H9 (cell line): ENCODE measurements around the gene KIAA0825. TPM values are rescaled to one million over a fixed set of nuclear protein-coding genes. Genes with fewer than 3 reads are reported as not detected.

Experiments
- DNase-seq: peaks from one replicate; pipeline ENCODE4 v3.0.0-alpha.2; 2017
- H2AFZ ChIP-seq: one replicate; pipeline ENCODE4 v1.6.1; 2013; ENCODE audit warnings: mild to moderate bottlenecking, low read length, control low read depth, moderate library complexity
- H2AK5ac ChIP-seq: 2 replicates; pipeline ENCODE4 v1.6.1; 2013; ENCODE audit warnings: low read length, control low read depth, mixed read lengths; ENCODE audit not compliant: insufficient read length
- H2BK120ac ChIP-seq: one replicate; pipeline ENCODE4 v1.6.1; 2013; ENCODE audit warnings: low read depth, mild to moderate bottlenecking, low read length, control low read depth, inconsistent platforms; ENCODE audit not compliant: poor library complexity, severe bottlenecking
- H2BK12ac ChIP-seq: 2 replicates; pipeline ENCODE4 v1.6.1; 2013; ENCODE audit warnings: low read length, control low read depth, mixed read lengths, low read depth; ENCODE audit not compliant: insufficient read length
- H2BK15ac ChIP-seq: 2 replicates; pipeline ENCODE4 v1.6.1; 2013; ENCODE audit warnings: low read depth, low read length, control low read depth
- H2BK20ac ChIP-seq: one replicate; pipeline ENCODE4 v1.6.1; 2013; ENCODE audit warnings: low read depth, mild to moderate bottlenecking, low read length, control low read depth, inconsistent platforms; ENCODE audit not compliant: poor library complexity, severe bottlenecking
- H2BK5ac ChIP-seq: 2 replicates; pipeline ENCODE4 v1.6.1; 2013; ENCODE audit warnings: low read length, control low read depth, mixed read lengths; ENCODE audit not compliant: insufficient read length
- H3K14ac ChIP-seq: 2 replicates; pipeline ENCODE4 v1.6.1; 2013; ENCODE audit warnings: low read length, control low read depth; ENCODE audit not compliant: insufficient read depth
- H3K18ac ChIP-seq: 2 replicates; pipeline ENCODE4 v1.6.1; 2013; ENCODE audit warnings: low read depth, mild to moderate bottlenecking, mixed read lengths, low read length, control low read depth; ENCODE audit not compliant: insufficient read length
- H3K23ac ChIP-seq: 2 replicates; pipeline ENCODE4 v1.6.1; 2013; ENCODE audit warnings: low read length, control low read depth, mixed read lengths, low read depth; ENCODE audit not compliant: insufficient read length
- H3K23me2 ChIP-seq: 2 replicates; pipeline ENCODE4 v1.6.1; 2013; ENCODE audit warnings: low read depth, mild to moderate bottlenecking, mixed read lengths, low read length, control low read depth; ENCODE audit not compliant: insufficient read length, poor library complexity, severe bottlenecking
- H3K27ac ChIP-seq: 2 replicates; pipeline ENCODE4 v1.5.1; 2013; ENCODE audit warnings: low read length, control low read depth, mixed read lengths, low read depth; ENCODE audit not compliant: insufficient read length
- H3K27me3 ChIP-seq: 2 replicates; pipeline ENCODE4 v1.6.1; 2013; ENCODE audit warnings: low read length, control low read depth, inconsistent platforms; ENCODE audit not compliant: insufficient read depth
- H3K4ac ChIP-seq: 2 replicates; pipeline ENCODE4 v1.6.1; 2013; ENCODE audit warnings: low read depth, mild to moderate bottlenecking, control low read depth, inconsistent platforms, low read length, moderate library complexity
- H3K4me1 ChIP-seq: 2 replicates; pipeline ENCODE4 v1.6.1; 2013; ENCODE audit warnings: low read length, control low read depth, inconsistent platforms; ENCODE audit not compliant: insufficient read depth
- H3K4me2 ChIP-seq: 2 replicates; pipeline ENCODE4 v1.6.1; 2013; ENCODE audit warnings: low read length, control low read depth, mixed read lengths; ENCODE audit not compliant: insufficient read length, insufficient read depth
- H3K56ac ChIP-seq: 2 replicates; pipeline ENCODE4 v1.6.1; 2013; ENCODE audit warnings: low read depth, mild to moderate bottlenecking, mixed read lengths, low read length, control low read depth; ENCODE audit not compliant: insufficient read length
- H3K79me1 ChIP-seq: 2 replicates; pipeline ENCODE4 v1.6.1; 2013; ENCODE audit warnings: low read depth, mild to moderate bottlenecking, moderate library complexity, low read length, control low read depth, inconsistent platforms; ENCODE audit not compliant: insufficient read depth, poor library complexity, severe bottlenecking
- H3K79me2 ChIP-seq: 2 replicates; pipeline ENCODE4 v1.6.1; 2013; ENCODE audit warnings: low read length, control low read depth, inconsistent platforms; ENCODE audit not compliant: insufficient read depth
- H3K9ac ChIP-seq: 2 replicates; pipeline ENCODE4 v1.6.1; 2013; ENCODE audit warnings: low read length, control low read depth, mixed read lengths; ENCODE audit not compliant: insufficient read length; ENCODE audit errors: extremely low read depth
- H3K9me3 ChIP-seq: one replicate; pipeline ENCODE4 v1.6.1; 2013; ENCODE audit warnings: low read depth, low read length, inconsistent platforms; ENCODE audit not compliant: control insufficient read depth
- H3T11ph ChIP-seq: one replicate; pipeline ENCODE4 v1.6.1; 2013; ENCODE audit warnings: mild to moderate bottlenecking, low read length, control low read depth, inconsistent platforms
- H4K20me1 ChIP-seq: one replicate; pipeline ENCODE4 v1.6.1; 2013; ENCODE audit not compliant: control insufficient read depth, insufficient read length, insufficient read depth
- H4K5ac ChIP-seq: 2 replicates; pipeline ENCODE4 v1.6.1; 2013; ENCODE audit warnings: low read depth, mild to moderate bottlenecking, mixed read lengths, low read length, control low read depth; ENCODE audit not compliant: insufficient read length
- H4K8ac ChIP-seq: replicated peaks from 2 replicates; pipeline ENCODE4 v1.6.1; 2013; ENCODE audit warnings: low read length, control low read depth, mixed read lengths, low read depth; ENCODE audit not compliant: insufficient read length
- H4K91ac ChIP-seq: 2 replicates; pipeline ENCODE4 v1.6.1; 2013; ENCODE audit warnings: low read depth, mild to moderate bottlenecking, moderate library complexity, mixed read lengths, low read length, control low read depth; ENCODE audit not compliant: insufficient read length
- H3K27ac Mint-ChIP-seq, 3 experiments: 2 replicates in 2 of 3; 3 replicates in 1 of 3; pipeline ENCODE4 v1.8.0; 2020 to 2021; ENCODE audit warnings: mixed read lengths in 3 of 3, mild to moderate bottlenecking in 1 of 3, moderate library complexity in 1 of 3
- H3K27me3 Mint-ChIP-seq: 2 replicates; pipeline ENCODE4 v1.8.0; 2021; ENCODE audit warnings: low read depth, mild to moderate bottlenecking, moderate library complexity, mixed read lengths
- H3K36me3 Mint-ChIP-seq, 3 experiments: 2 replicates in 2 of 3; 3 replicates in 1 of 3; pipeline ENCODE4 v1.8.0; 2020 to 2021; ENCODE audit warnings: low read depth in 3 of 3, mixed read lengths in 3 of 3; ENCODE audit not compliant: insufficient read depth in 1 of 3
- H3K4me1 Mint-ChIP-seq, 2 experiments: 2 replicates each; pipeline ENCODE4 v1.8.0; 2020; ENCODE audit warnings: mixed read lengths in 2 of 2
- H3K4me3 Mint-ChIP-seq, 2 experiments: 2 replicates in 1 of 2; 3 replicates in 1 of 2; pipeline ENCODE4 v1.8.0; 2020 to 2021; ENCODE audit warnings: mild to moderate bottlenecking in 2 of 2, mixed read lengths in 2 of 2, moderate library complexity in 1 of 2
- H3K9me3 Mint-ChIP-seq, 2 experiments: 2 replicates in 1 of 2; 3 replicates in 1 of 2; pipeline ENCODE4 v1.8.0; 2020; ENCODE audit warnings: mild to moderate bottlenecking in 2 of 2, mixed read lengths in 2 of 2, moderate library complexity in 1 of 2
- CTCF ChIP-seq: fragments of 200-600 bp; sonication (generic); conservative IDR thresholded peaks from 3 replicates; pipeline ENCODE4 v1.8.0; 2021; ENCODE audit warnings: antibody characterized with exemption, mild to moderate bottlenecking
- WGBS: extraction: QIAGEN DNeasy Blood & Tissue Kit; methylation state at CpG from one replicate; pipeline ENCODE4 v1.1.7; 2013; ENCODE audit warnings: missing lambda C conversion rate, low lambda C conversion rate, mixed read lengths; ENCODE audit not compliant: insufficient read length; ENCODE audit errors: extremely low coverage; 5-methylcytosine and 5-hydroxymethylcytosine counted together
- total RNA-seq: library from RNA; stranded (reverse); gene quantifications from 2 replicates; pipeline ENCODE4 v1.2.1, GENCODE V29; 2021

The KIAA0825 gene
- total RNA-seq, 1 experiment from 2014 or later = 1.8 TPM

- Histone ChIP-seq H2BK15ac (no peak overlapping the region), H2AK5ac (no peak overlapping the region), H3K18ac (no peak overlapping the region), H3K56ac (no peak overlapping the region), H3K14ac (no peak overlapping the region), H3T11ph (no peak overlapping the region), H3K9ac (no peak overlapping the region), H4K5ac (no peak overlapping the region), H3K27me3 (no peaks in the 10 kb centered on the region), H2BK5ac (no peak overlapping the region), H3K4ac (no peak overlapping the region), H4K91ac (no peak overlapping the region), H2BK20ac (no peak overlapping the region), H3K23me2 (no peaks in the 10 kb centered on the region), H3K23ac (no peak overlapping the region), H2AFZ (no peak overlapping the region), H3K4me2 (no peak overlapping the region), H3K4me1 (0 out of 2 replicates have a peak, but pooled peaks cover 2% of the 10 kb centered on the region), H4K8ac (no peak overlapping the region), H2BK120ac (no peak overlapping the region), H4K20me1 (no peaks in the 10 kb centered on the region), H3K9me3 (no peaks in the 10 kb centered on the region), H3K79me1 (no peaks in the 10 kb centered on the region), H2BK12ac (no peak overlapping the region), H3K27ac (no peak overlapping the region), H3K79me2 (peaks cover 13% of the 10 kb centered on the region; the same call in 1 of the 2 replicates)
- Mint-ChIP-seq H3K27me3 (no peaks in the 10 kb centered on the region), H3K4me3 (no peak overlapping the region), H3K27ac (no peak overlapping the region), H3K36me3 (peaks cover 42 to 80% (median 68%) of the 10 kb centered on the region in 3 experiments), H3K9me3 (peaks cover 19 to 24% of the 10 kb centered on the region in 2 experiments; a peak in 4 of 5 replicates), H3K4me1 (no peaks in the 10 kb centered on the region; a peak in 1 of 4 replicates)
- DNase-seq = no peak
- no peak for TF ChIP-seq CTCF
- WGBS = no CpG with 5 or more reads among the region's 1 CpG
These were observed 280.8 kb downstream of the KIAA0825 start for GRCh38 chr5:94337617-94338016.
